ENCODE results near the gene CCDC13.

CCDC13 gene

DNA sequence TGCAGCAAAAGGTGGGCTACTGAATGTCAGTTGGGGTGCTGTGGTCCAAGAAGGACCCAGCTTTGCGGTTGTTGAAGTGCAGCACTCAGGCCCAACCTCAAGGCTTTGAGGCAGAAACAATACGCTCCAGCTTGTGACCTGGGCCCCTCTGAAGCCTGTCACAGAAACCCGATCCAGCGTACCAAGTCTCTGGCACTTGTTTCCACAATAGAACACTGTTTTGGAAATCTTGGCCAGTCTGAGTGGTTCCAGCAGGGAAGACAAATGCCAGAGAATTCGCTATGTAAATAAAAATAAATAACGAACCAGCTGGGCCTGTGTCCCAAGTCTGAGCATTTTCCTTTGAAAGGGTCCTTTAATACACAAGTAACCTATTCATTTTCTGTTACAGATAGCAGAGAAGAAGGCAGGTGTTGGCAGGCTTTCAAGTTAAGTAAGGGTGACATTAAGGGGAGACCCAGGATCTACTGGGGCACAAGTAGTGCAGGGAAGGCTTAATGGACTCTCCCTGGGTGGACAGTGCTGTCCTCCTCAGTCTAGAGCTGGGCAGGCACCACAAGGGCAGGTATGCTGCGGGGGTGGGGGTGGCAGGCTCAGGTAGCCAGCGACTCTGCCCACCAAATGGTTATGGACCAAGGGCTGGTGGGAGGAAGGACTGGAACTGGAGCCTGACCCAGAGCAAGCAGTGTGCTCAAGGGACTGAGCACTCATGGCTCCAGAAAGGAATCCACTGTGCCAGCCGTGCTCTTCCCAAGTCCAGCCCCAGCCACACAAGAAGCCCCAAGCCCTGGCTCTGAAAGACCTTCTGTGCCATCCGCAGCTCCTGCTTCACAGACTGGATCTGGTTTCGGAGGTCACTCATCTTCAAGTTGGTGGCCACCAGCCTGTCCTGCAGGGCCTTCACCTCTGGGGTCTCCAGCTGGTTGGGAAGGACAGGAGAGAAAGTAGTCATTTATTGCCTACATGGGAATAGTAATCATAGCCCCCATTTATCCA lies 26.3 kb downstream of the CCDC13 start:
- Histone ChIP-seq H2AK5ac (ENCODE audit: low read depth, low read length) (no peak overlapping the region), H3K4me1 (ENCODE audit: control insufficient read depth in 2 of 2, insufficient read depth in 1 of 2, low read depth in 1 of 2, low read length in 2 of 2) (peaks cover 0 to 13% of the 10 kb centered on the region in 2 donors), H3K36me3 (replicated peaks in 1 of 2; ENCODE audit: control insufficient read depth in 2 of 2, insufficient read depth in 2 of 2, low read length in 2 of 2) (no peaks in the 10 kb centered on the region), H3K27me3 (ENCODE audit: control insufficient read depth in 3 of 3, insufficient read depth in 3 of 3, low read depth in 1 of 3, low read length in 3 of 3) (peaks cover 0 to 3% (median 0%) of the 10 kb centered on the region in 3 experiments), H3K9ac (ENCODE audit: low read depth, low read length, poor library complexity) (no peak overlapping the region), H3K23ac (ENCODE audit: low read depth, low read length, poor library complexity) (no peak overlapping the region), H4K8ac (ENCODE audit: low read depth, low read length) (no peak overlapping the region), H3K79me1 (ENCODE audit: low read depth, low read length) (no peaks in the 10 kb centered on the region), H2BK15ac (ENCODE audit: low read length) (peak overlapping the region; percentile 62), H2BK5ac (ENCODE audit: low read length) (no peak overlapping the region), H3K4me3 (ENCODE audit: low read length in 2 of 2) (no peak overlapping the region), H3K27ac (replicated peaks; ENCODE audit: low read length) (no peak overlapping the region), H3K18ac (ENCODE audit: low read length) (peak overlapping the region; percentile 60), H4K91ac (ENCODE audit: low read depth, low read length, poor library complexity) (peak overlapping the region; percentile 44), H2BK120ac (ENCODE audit: low read depth, low read length) (no peak overlapping the region), H3K9me3 (replicated peaks in 1 of 2; ENCODE audit: control insufficient read depth in 2 of 2, insufficient read depth in 1 of 2, low read depth in 1 of 2, low read length in 2 of 2) (no peaks in the 10 kb centered on the region), H2BK12ac (ENCODE audit: low read length) (no peak overlapping the region), H2AFZ (ENCODE audit: low read length) (no peak overlapping the region), H3K4ac (ENCODE audit: low read length) (no peak overlapping the region), H3K14ac (ENCODE audit: low read length) (no peak overlapping the region), H3K4me2 (ENCODE audit: insufficient read depth, low read length, poor library complexity, severe bottlenecking) (no peak overlapping the region)
- no peak for DNase-seq (ENCODE audit: low spot score)
- WGBS, 2 donors (ENCODE audit: extremely low coverage in 2 of 2, insufficient read length in 2 of 2, insufficient replicate concordance in 1 of 2): no CpG with 5 or more reads among the region's 11 CpGs

DNA sequence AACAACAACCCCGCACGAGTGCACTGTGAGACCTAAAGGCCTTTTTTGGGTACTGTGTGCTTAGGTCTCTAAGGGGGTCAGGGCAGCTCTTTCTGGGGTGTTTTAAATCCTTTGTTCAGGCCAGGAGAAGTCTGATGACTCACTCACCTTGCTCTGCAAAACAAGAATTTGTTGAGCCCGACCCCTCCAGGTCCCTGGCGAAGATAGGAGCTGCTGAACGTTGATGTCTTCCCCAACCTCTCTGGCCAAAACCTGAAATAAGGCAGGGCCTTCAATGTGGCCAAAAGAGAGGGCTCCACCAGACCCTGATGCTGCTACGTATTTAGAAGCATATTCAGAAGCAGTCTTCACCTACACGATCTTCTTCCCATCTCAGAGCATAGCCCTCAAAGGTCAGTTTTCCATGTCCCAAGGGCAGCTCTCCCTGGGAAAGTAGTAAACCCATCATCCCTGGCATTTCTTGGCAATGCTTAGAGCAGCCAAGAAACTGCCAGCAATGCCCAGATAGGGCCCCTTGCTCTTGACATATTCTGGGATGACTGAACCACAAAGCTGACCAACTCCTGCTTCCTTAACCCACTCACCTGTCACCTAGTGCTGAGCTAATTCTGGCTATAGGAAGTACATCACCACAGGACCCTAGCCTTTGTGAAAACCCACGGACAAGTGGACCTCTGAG lies 27.1 kb downstream of the CCDC13 start:
- no peak overlapping the region for H3K27ac ChIP-seq (replicated peaks; ENCODE audit: low read length)
- peak overlapping the region; percentile 25 for H3K18ac ChIP-seq (ENCODE audit: low read length)
- no CpG with 5 or more reads among the region's 8 CpGs for WGBS, 2 donors (ENCODE audit: extremely low coverage in 2 of 2, insufficient read length in 2 of 2, insufficient replicate concordance in 1 of 2)
- no peak overlapping the region for H2BK15ac ChIP-seq (ENCODE audit: low read length)
- no peak overlapping the region for H3K4me2 ChIP-seq (ENCODE audit: insufficient read depth, low read length, poor library complexity, severe bottlenecking)
- no peak overlapping the region for H2BK5ac ChIP-seq (ENCODE audit: low read length)
- H3K79me1 ChIP-seq (ENCODE audit: low read depth, low read length): no peaks in the 10 kb centered on the region
- peaks cover 0 to 13% of the 10 kb centered on the region in 2 donors for H3K4me1 ChIP-seq (ENCODE audit: control insufficient read depth in 2 of 2, insufficient read depth in 1 of 2, low read depth in 1 of 2, low read length in 2 of 2)
- H2AK5ac ChIP-seq (ENCODE audit: low read depth, low read length): no peak overlapping the region
- no peak overlapping the region for H3K9ac ChIP-seq (ENCODE audit: low read depth, low read length, poor library complexity)
- H3K23ac ChIP-seq (ENCODE audit: low read depth, low read length, poor library complexity): no peak overlapping the region
- no peak overlapping the region for H3K14ac ChIP-seq (ENCODE audit: low read length)
- H4K91ac ChIP-seq (ENCODE audit: low read depth, low read length, poor library complexity): no peak overlapping the region
- no peak overlapping the region for H3K4ac ChIP-seq (ENCODE audit: low read length)
- H3K4me3 ChIP-seq (ENCODE audit: low read length in 2 of 2): no peak overlapping the region
- H3K27me3 ChIP-seq (ENCODE audit: control insufficient read depth in 3 of 3, insufficient read depth in 3 of 3, low read depth in 1 of 3, low read length in 3 of 3): peaks cover 0 to 3% (median 0%) of the 10 kb centered on the region in 3 experiments
- H3K36me3 ChIP-seq (replicated peaks in 1 of 2; ENCODE audit: control insufficient read depth in 2 of 2, insufficient read depth in 2 of 2, low read length in 2 of 2): no peaks in the 10 kb centered on the region
- no peak overlapping the region for H2AFZ ChIP-seq (ENCODE audit: low read length)
- no peaks in the 10 kb centered on the region for H3K9me3 ChIP-seq (replicated peaks in 1 of 2; ENCODE audit: control insufficient read depth in 2 of 2, insufficient read depth in 1 of 2, low read depth in 1 of 2, low read length in 2 of 2)
- no peak for DNase-seq (ENCODE audit: low spot score)
- no peak overlapping the region for H2BK12ac ChIP-seq (ENCODE audit: low read length)
- H2BK120ac ChIP-seq (ENCODE audit: low read depth, low read length): no peak overlapping the region
- no peak overlapping the region for H4K8ac ChIP-seq (ENCODE audit: low read depth, low read length)

DNA sequence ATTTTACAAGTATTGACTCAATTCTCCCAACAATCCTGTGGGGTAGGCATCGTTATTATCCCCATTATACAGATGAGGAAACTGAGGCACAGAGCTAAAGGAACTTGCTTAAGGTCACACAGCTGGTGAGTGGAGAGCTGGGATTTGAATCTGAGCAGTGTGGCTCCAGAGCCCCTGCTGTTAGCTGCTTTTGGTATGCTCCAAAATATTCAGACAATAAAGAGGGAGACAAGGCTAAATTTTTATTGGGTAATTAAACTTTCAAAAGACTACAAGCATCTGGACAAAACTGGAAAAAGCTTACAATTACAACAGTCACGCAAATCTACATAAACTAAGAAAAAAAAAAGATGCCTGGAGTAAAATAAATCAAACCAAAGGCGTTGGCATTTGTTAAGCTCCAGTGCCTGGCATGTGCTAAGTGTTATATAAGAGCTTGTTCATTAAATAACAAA lies 27.7 kb downstream of the CCDC13 start:
- WGBS, 2 donors (ENCODE audit: extremely low coverage in 2 of 2, insufficient read length in 2 of 2, insufficient replicate concordance in 1 of 2): no CpG with 5 or more reads among the region's 3 CpGs

More for the DNA sequence above, 27.7 kb downstream of the CCDC13 start:
- Histone ChIP-seq H2BK15ac (ENCODE audit: low read length) (no peak overlapping the region), H4K91ac (ENCODE audit: low read depth, low read length, poor library complexity) (no peak overlapping the region), H3K79me1 (ENCODE audit: low read depth, low read length) (no peaks in the 10 kb centered on the region), H3K4ac (ENCODE audit: low read length) (no peak overlapping the region), H4K8ac (ENCODE audit: low read depth, low read length) (no peak overlapping the region), H3K36me3 (replicated peaks in 1 of 2; ENCODE audit: control insufficient read depth in 2 of 2, insufficient read depth in 2 of 2, low read length in 2 of 2) (no peaks in the 10 kb centered on the region), H3K9ac (ENCODE audit: low read depth, low read length, poor library complexity) (no peak overlapping the region), H3K27me3 (ENCODE audit: control insufficient read depth in 3 of 3, insufficient read depth in 3 of 3, low read depth in 1 of 3, low read length in 3 of 3) (peaks cover 0 to 3% (median 0%) of the 10 kb centered on the region in 3 experiments), H3K4me1 (ENCODE audit: control insufficient read depth in 2 of 2, insufficient read depth in 1 of 2, low read depth in 1 of 2, low read length in 2 of 2) (peaks cover 0 to 13% of the 10 kb centered on the region in 2 donors), H3K14ac (ENCODE audit: low read length) (no peak overlapping the region), H3K4me2 (ENCODE audit: insufficient read depth, low read length, poor library complexity, severe bottlenecking) (no peak overlapping the region), H2AFZ (ENCODE audit: low read length) (no peak overlapping the region), H3K27ac (replicated peaks; ENCODE audit: low read length) (no peak overlapping the region), H3K23ac (ENCODE audit: low read depth, low read length, poor library complexity) (no peak overlapping the region), H2AK5ac (ENCODE audit: low read depth, low read length) (no peak overlapping the region), H3K18ac (ENCODE audit: low read length) (no peak overlapping the region), H2BK5ac (ENCODE audit: low read length) (no peak overlapping the region), H3K4me3 (ENCODE audit: low read length in 2 of 2) (no peak overlapping the region), H3K9me3 (replicated peaks in 1 of 2; ENCODE audit: control insufficient read depth in 2 of 2, insufficient read depth in 1 of 2, low read depth in 1 of 2, low read length in 2 of 2) (no peaks in the 10 kb centered on the region), H2BK12ac (ENCODE audit: low read length) (no peak overlapping the region), H2BK120ac (ENCODE audit: low read depth, low read length) (no peak overlapping the region)
- DNase-seq (ENCODE audit: low spot score): no peak
